NK-92 treated with Interleukin-12 subunit alpha and Interleukin-12 subunit beta, amount 100 ng/mL, for 24 hours (cell line): Measurements from ENCODE around the gene PHACTR2.
A peak's percentile ranks its signal among the peaks of the same experiment; 100 is the strongest.
"Not testable (repeated sequence)": the region's sequence is repeated elsewhere in the genome, so short reads cannot be mapped to it uniquely, and the experiment has no call there.

Experiments
- DNase-seq: peaks from one replicate; lab custom pipeline; 2025; lab: John Stamatoyannopoulos, UW

Gene PHACTR2

GRCh38 chr6:143810745-143811144 lies 133.0 kb downstream of the PHACTR2 start:
- DNase-seq = no peak

GRCh38 chr6:143811501-143812157 lies 133.9 kb downstream of the PHACTR2 start:
- no peak for DNase-seq

GRCh38 chr6:143817621-143818020 lies 139.9 kb downstream of the PHACTR2 start:
- DNase-seq = no peak

- no peak for DNase-seq
Measured at GRCh38 chr6:143821359-143821758, 143.6 kb downstream of the PHACTR2 start.

- no peak for DNase-seq
Measured at GRCh38 chr6:143822584-143823024, 144.8 kb downstream of the PHACTR2 start.

GRCh38 chr6:143823548-143823947 lies 145.8 kb downstream of the PHACTR2 start:
- no peak for DNase-seq

GRCh38 chr6:143828572-143828971 lies 150.8 kb downstream of the PHACTR2 start:
- DNase-seq = no peak

GRCh38 chr6:143836150-143836549 lies 158.4 kb downstream of the PHACTR2 start:
- no peak for DNase-seq

GRCh38 chr6:143838395-143838794 lies 160.6 kb downstream of the PHACTR2 start:
- no peak for DNase-seq

GRCh38 chr6:143839196-143839595 lies 161.4 kb downstream of the PHACTR2 start:
- no peak for DNase-seq

GRCh38 chr6:143840595-143841265 lies 163.0 kb downstream of the PHACTR2 start:
- DNase-seq = no peak

GRCh38 chr6:143842461-143842901 lies 164.7 kb downstream of the PHACTR2 start:
- DNase-seq = no peak

GRCh38 chr6:143842902-143843676 lies 165.3 kb downstream of the PHACTR2 start, which contains the start of gene LTV1:
LTV1 (plus strand) TSS chr6:143843338; CDS start chr6:143843478, 140 bp downstream.
- peak; percentile 91 for DNase-seq

GRCh38 chr6:143843677-143843999 lies 165.9 kb downstream of the PHACTR2 start:
- DNase-seq = no peak

GRCh38 chr6:143844006-143844405 lies 166.2 kb downstream of the PHACTR2 start:
- DNase-seq = no peak

GRCh38 chr6:143845033-143845432 lies 167.3 kb downstream of the PHACTR2 start:
- no peak for DNase-seq

- DNase-seq = not testable (repeated sequence)
Measured at GRCh38 chr6:143851706-143852105, 173.9 kb downstream of the PHACTR2 start.

- DNase-seq = not testable (repeated sequence)
Measured at GRCh38 chr6:143855057-143855456, 177.3 kb downstream of the PHACTR2 start.

GRCh38 chr6:143856762-143857161 lies 179.0 kb downstream of the PHACTR2 start:
- not testable (repeated sequence) for DNase-seq

GRCh38 chr6:143857651-143858050 lies 179.9 kb downstream of the PHACTR2 start:
- no peak for DNase-seq

- DNase-seq = no peak
Measured at GRCh38 chr6:143859891-143860660, 182.3 kb downstream of the PHACTR2 start.

- DNase-seq = no peak
Measured at GRCh38 chr6:143863771-143864170, 186.0 kb downstream of the PHACTR2 start.
